K562 (cell line): ENCODE results near the gene GNG5.

ENCODE experiments used
- ATF2 ChIP-seq: sonication (generic); formaldehyde crosslinking; IDR thresholded peaks from 2 replicates; pipeline ENCODE4 v1.8.1; 2022; ENCODE audit warnings: missing genetic modification reagents
- CREBBP ChIP-seq: IDR thresholded peaks from one replicate; pipeline ENCODE4 v1.6.1; 2012; ENCODE audit warnings: low read depth, mild to moderate bottlenecking, control low read depth, inconsistent platforms, low read length
- CTCF ChIP-seq, 3 experiments: IDR thresholded peaks in 2 of 3; conservative IDR thresholded peaks in 1 of 3; 2 replicates each; pipeline ENCODE4 v1.5.1; 2011 to 2012; ENCODE audit warnings: low read length in 3 of 3, mild to moderate bottlenecking in 3 of 3, control low read depth in 2 of 3, improper control_type of control experiment in 1 of 3, inconsistent platforms in 1 of 3, low read depth in 1 of 3, mixed read lengths in 1 of 3, moderate library complexity in 1 of 3; ENCODE audit not compliant: insufficient read depth in 2 of 3
- KDM1A ChIP-seq, 2 experiments: fragments of 450-650 bp; IDR thresholded peaks; 2 replicates each; pipeline ENCODE4 v1.6.1; 2016; ENCODE audit warnings: mild to moderate bottlenecking in 2 of 2
- WHSC1 ChIP-seq: IDR thresholded peaks from one replicate; pipeline ENCODE4 v1.6.1; 2012; ENCODE audit warnings: low read length, control low read depth, inconsistent platforms

GRCh38 chr1:84450910-84451309 lies 55.5 kb downstream of the GNG5 start:
- TF ChIP-seq CTCF (IDR thresholded peaks at IDR 0.05 in 2 of 3, conservative IDR thresholded peaks at IDR 0.05 in 1 of 3; ENCODE audit: insufficient read depth in 2 of 3, low read depth in 1 of 3, low read length in 3 of 3), result no peak
- no peak for TF ChIP-seq ATF2 (CRISPR knock-in tag)
- no peak for TF ChIP-seq KDM1A (IDR thresholded peaks at IDR 0.05)
- TF ChIP-seq CREBBP, result no peak
- no peak for TF ChIP-seq WHSC1
